ENCODE measurements around the gene SCN1B.

Gene SCN1B

GRCh38 chr19:35033067-35034004, 3.1 kb downstream of the SCN1B start:
- H2AFZ ChIP-seq (ENCODE audit: low read length), result no peak overlapping the region
- H3K9me2 ChIP-seq (replicated peaks; ENCODE audit: insufficient read depth, low read length), result no peaks in the 10 kb centered on the region
- H3K79me2 ChIP-seq (ENCODE audit: low read length), result no peaks in the 10 kb centered on the region
- H4K20me1 ChIP-seq (ENCODE audit: insufficient read depth, low read length), result no peaks in the 10 kb centered on the region
- H3K9me3 ChIP-seq (replicated peaks; ENCODE audit: insufficient read depth, low read length), result no peaks in the 10 kb centered on the region
- H3K27me3 ChIP-seq (replicated peaks; ENCODE audit: insufficient read depth, low read length), result peaks cover 78% of the 10 kb centered on the region
- H3F3A ChIP-seq (ENCODE audit: insufficient read depth, low read length), result no peaks in the 10 kb centered on the region
- H3K9ac ChIP-seq (ENCODE audit: low read length), result no peak overlapping the region
- H3K4me1 ChIP-seq (ENCODE audit: low read length), result no peaks in the 10 kb centered on the region
- H3K4me3 ChIP-seq (ENCODE audit: low read length), result no peak overlapping the region
- H3K27ac ChIP-seq (ENCODE audit: low read length), result no peak overlapping the region
- no peaks in the 10 kb centered on the region for H3K36me3 ChIP-seq (replicated peaks; ENCODE audit: insufficient read depth, low read length)
- no peak for DNase-seq
- no peak overlapping the region for H3K4me2 ChIP-seq (ENCODE audit: low read depth, low read length)
- TF ChIP-seq EZH2phosphoT487 (IDR thresholded peaks at IDR 0.05; ENCODE audit: low read length) (no peak), EZH2 (optimal IDR thresholded peaks at IDR 0.05; ENCODE audit: low read depth, low read length) (no peak), CTCF (IDR thresholded peaks at IDR 0.05; ENCODE audit: low read length) (no peak)

- Histone ChIP-seq H3K4me3 (ENCODE audit: low read length) (no peak overlapping the region), H3K27me3 (replicated peaks; ENCODE audit: insufficient read depth, low read length) (peaks cover 86% of the 10 kb centered on the region), H3K36me3 (replicated peaks; ENCODE audit: insufficient read depth, low read length) (no peaks in the 10 kb centered on the region), H3K4me1 (ENCODE audit: low read length) (no peaks in the 10 kb centered on the region), H3K9me2 (replicated peaks; ENCODE audit: insufficient read depth, low read length) (no peaks in the 10 kb centered on the region), H3K9ac (ENCODE audit: low read length) (no peak overlapping the region), H3F3A (ENCODE audit: insufficient read depth, low read length) (no peaks in the 10 kb centered on the region), H3K4me2 (ENCODE audit: low read depth, low read length) (no peak overlapping the region), H3K79me2 (ENCODE audit: low read length) (no peaks in the 10 kb centered on the region), H2AFZ (ENCODE audit: low read length) (no peak overlapping the region), H4K20me1 (ENCODE audit: insufficient read depth, low read length) (no peaks in the 10 kb centered on the region), H3K27ac (ENCODE audit: low read length) (no peak overlapping the region), H3K9me3 (replicated peaks; ENCODE audit: insufficient read depth, low read length) (no peaks in the 10 kb centered on the region)
- TF ChIP-seq EZH2phosphoT487 (IDR thresholded peaks at IDR 0.05; ENCODE audit: low read length) (no peak), CTCF (IDR thresholded peaks at IDR 0.05; ENCODE audit: low read length) (no peak), EZH2 (optimal IDR thresholded peaks at IDR 0.05; ENCODE audit: low read depth, low read length) (no peak)
- no peak for DNase-seq
Measured at GRCh38 chr19:35034005-35034502, 3.8 kb downstream of the SCN1B start.

- TF ChIP-seq EZH2 (optimal IDR thresholded peaks at IDR 0.05; ENCODE audit: low read depth, low read length), result no peak
- Histone ChIP-seq H3K27me3 (replicated peaks; ENCODE audit: insufficient read depth, low read length) (peaks cover 89% of the 10 kb centered on the region), H3K79me2 (ENCODE audit: low read length) (no peaks in the 10 kb centered on the region), H4K20me1 (ENCODE audit: insufficient read depth, low read length) (no peaks in the 10 kb centered on the region), H3K36me3 (replicated peaks; ENCODE audit: insufficient read depth, low read length) (no peaks in the 10 kb centered on the region), H3K4me1 (ENCODE audit: low read length) (no peaks in the 10 kb centered on the region), H3K9me3 (replicated peaks; ENCODE audit: insufficient read depth, low read length) (no peaks in the 10 kb centered on the region), H3K9me2 (replicated peaks; ENCODE audit: insufficient read depth, low read length) (no peaks in the 10 kb centered on the region), H2AFZ (ENCODE audit: low read length) (no peak overlapping the region), H3K9ac (ENCODE audit: low read length) (no peak overlapping the region), H3F3A (ENCODE audit: insufficient read depth, low read length) (no peaks in the 10 kb centered on the region), H3K4me2 (ENCODE audit: low read depth, low read length) (no peak overlapping the region), H3K4me3 (ENCODE audit: low read length) (no peak overlapping the region), H3K27ac (ENCODE audit: low read length) (no peak overlapping the region)
- no peak for DNase-seq
Measured at GRCh38 chr19:35034588-35035382, 4.5 kb downstream of the SCN1B start.
